Superior temporal gyrus (tissue), 1 donor: ENCODE results near the gene KANSL3.
A peak's percentile ranks its signal among the peaks of the same experiment; 100 is the strongest.

Experiments
- DNase-seq: peaks from one replicate; pipeline ENCODE4 v3.0.0-alpha.2; 2016; ENCODE audit errors: extremely low spot score

Gene KANSL3

DNA sequence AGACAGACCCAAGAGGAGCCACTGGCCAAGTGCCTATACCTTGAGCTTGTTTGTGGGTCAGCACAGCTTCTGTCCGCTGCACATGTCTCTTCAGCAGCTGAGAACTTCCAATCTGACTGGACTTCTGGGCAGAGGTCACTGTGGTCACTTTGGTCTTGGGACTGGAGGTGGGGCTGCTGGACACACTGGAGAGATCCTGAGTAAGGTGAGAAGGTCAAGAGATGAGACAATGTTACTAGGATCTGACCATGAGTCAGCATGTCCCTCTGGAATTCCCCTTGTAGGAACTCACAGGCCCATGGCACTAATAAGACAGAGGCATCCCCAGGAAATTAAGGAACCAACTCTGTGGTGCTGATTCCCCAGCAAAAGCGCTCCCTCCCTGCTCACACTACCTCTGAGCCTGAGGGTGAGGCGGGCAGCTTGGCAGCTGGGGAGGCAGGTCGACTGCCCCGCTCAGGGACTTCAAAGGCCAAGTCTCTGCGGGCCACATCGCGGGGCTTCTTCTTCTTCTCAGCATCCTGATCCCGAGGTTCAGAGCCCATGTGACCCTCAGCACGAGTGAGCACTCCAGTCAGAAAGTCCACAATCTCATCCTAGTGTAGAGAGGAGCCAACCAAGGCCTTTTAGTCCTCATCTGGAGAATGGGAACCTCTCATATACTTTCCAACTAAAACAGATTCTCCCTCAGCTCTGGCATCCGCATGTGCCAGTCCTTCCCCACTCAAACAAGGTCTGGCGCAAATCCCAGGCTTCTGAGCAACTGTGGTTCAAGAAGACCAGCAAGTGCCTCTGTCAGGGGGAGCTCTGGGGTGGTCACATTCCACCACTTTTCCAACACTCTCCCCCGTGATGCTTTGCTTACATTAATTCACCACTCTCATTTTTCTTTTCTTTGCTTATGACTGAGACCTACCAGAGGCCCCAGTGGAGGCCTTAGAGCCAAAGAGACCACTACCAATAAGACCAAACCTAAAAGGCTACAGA, 29.4 kb downstream of the KANSL3 start:
- no peak for DNase-seq

DNA sequence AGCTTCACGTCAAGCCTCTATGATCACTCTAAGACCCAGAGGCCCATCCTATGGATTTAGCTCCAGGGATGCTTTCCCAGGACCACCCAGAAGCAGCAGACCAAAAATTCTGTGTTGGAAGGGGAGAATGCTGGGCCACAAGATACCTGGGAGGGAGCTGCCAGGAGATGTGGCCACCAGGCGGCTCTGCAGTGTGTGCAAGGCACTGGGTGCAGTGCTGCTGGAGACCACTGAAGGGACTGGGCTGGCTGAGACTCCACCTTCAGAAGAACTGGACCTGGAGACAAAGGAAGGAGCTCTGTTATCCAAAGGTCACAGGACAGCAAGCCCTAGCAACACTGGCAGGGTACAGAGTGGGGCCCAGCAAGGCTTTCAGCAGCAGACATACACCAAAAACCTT, 34.0 kb downstream of the KANSL3 start:
- DNase-seq, result no peak

DNA sequence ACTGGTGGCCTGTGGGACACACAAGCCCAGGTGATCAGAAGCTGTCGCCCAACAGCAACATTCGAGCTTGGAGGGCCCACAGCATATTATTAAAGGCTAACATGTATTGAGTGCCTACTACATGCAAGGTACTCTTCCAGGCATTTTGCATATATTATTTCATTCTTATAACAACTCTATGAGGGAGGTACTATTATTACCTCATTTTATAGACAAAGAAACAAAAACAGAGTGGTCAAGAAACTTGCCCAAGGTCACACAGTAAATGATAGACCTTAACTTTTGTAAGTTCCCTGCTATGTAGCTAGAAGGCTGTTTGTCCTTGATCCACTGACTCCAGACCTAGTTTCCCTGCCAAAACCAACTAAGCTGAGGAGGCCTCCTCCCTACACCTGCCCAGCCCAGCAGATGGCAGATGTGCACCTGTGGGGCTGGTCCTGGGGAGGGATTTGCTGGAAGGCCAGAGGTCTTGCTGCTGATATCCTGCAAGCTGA, 35.7 kb downstream of the KANSL3 start:
- no peak for DNase-seq

DNA sequence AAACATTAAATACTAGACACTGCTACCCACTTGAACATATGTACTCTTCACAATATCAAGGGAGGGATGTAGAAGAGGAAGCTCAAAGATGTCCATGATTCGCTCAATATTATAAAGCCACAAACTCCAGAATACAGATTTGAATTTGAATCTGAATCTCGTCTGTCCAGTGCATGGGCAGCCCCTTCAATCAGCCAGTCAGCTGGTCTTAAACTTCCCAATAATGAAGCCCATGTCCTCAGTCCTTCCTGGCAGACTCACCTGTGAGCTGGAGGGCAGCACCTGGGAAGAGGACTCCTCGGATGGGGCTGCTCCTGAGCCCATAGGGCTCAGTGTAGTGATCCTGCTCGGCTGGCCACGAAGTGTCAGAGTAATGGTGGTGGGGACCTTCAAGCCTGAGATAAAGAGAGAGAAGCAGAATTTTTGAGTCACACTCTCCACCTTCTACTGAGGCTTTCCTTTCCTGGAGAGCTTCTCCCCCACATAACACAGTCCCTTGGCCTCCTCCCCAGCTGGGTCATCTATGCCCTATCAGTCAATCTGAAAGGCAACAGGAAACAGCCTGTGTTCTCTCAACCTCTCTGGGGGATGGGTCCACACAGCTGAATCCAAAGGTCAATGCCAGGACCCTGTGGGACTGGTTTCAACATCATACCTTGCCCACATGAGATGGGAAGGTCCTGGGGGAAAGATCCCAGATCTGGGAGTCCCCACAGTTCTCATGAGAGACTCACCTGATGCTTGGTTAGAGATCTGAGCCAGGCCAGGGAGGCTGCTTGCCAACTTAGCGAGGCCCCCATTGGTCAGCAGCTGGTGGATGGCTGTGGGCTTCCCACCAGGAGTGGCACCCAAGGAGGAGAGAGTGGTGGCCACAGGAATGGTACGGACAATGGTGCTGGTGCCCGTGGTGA, 36.5 kb downstream of the KANSL3 start:
- DNase-seq, result no peak

DNA sequence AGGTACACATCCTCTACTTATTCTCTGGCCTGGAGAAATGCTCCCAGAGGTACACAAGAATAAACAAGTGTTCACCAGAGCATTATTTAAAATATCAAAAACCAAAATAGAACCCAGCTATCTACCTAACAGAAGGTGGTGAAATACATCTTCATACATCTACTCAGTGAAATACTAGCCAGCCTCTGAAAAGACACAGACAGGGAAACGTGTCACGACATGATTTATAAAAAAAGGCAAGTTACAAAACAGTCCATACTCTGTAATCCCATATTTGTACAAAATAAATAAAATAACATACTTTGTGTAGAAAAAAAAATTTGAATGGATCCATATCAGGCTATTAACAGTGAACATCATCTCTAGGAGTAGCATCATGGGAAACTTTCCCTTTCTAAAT, 38.2 kb downstream of the KANSL3 start:
- DNase-seq, result no peak

DNA sequence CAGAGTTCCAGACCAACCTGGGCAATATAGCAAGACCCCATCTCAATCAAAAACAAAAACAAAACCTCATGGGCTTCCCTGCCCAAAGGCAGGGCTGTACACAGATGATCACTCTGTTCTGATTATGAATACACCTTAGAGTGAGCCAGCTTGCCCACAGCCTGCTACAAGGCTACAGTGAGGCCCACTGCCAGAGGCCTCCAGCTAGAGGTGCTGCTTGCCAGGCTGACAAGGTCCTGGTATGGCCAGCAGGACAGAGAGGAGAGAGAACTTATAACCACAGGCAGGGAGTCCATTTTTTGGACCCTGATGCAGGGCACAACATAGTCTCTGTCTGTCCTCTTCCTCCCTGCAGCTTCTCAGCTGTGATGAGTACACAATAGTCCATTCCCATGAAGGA, 41.5 kb downstream of the KANSL3 start:
- DNase-seq, result peak; percentile 37

DNA sequence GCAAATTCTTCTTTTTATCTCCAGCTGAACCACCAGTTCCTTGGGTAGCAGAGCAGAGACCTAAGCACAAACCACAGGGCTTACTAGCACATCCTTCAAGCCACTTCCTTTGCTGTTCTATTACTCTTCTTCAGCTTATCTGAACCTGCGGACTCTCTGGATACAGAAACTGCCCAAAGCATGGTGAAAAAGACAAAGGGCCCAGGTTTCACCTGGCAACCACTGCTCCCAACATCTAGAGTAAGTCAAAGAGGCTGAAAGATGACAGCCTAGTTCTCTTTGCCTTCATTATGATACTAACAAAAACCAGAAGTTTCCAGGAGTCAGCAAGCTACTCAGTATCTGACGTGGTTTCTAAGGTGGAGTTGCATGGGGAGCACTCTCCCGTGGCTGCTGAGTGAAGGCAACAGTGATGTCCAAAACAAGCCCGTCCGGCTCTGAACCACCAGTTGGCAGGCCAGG, 43.4 kb downstream of the KANSL3 start:
- no peak for DNase-seq

DNA sequence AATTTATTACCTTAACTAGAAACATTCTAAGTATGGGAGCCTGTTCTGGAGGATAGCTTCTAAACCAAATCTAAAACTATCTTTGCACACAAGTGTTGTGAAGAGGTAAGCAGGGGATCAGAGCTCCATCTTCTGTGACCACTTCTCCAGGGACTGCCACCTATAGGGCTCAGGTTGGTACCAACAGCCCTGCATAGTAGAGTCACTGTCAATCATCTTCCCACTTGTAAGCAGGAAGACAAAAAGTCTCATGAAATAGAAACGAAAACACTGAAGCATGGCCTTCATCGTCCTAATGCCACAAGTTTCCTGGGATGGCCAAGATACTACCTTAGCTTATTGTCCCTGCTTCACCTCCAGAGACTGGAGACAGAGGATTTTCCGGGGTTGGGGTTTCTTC, 43.8 kb downstream of the KANSL3 start:
- DNase-seq, result no peak

DNA sequence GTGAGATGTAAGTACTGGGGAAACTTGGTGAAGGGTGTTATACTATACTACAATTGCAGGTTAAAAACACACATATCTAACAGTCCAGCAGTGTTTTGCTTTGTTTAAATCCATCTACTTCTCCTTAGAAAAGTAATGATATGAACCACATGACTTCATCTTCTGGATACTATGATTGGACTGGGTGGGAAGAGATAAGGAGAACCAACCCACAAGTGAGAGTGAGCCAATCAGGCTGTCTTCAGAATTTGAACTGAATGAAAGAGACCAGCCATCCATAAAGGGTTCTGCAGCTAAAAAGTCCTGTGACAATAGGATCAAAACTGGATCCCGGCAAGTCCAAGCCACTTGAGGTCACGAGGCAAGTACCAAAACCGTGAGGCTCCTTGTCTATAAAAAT, 46.6 kb downstream of the KANSL3 start:
- DNase-seq, result no peak

DNA sequence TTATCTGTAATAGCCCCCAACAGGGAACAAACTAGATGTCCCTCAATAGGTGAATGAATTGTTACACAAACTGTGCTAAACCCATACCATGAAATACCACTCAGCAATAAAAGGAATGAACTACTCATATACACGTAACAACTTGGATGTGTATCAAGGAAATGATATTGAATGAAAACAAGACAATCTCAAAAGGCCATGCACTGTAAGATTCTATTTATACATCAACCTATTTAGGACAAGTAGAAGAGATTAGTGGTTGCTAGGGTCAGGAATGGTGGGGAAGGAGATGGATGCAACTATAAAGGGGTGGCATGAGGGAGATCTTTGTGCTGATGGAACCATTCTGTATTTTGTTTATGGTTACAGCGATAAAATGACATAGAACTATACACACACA, 47.1 kb downstream of the KANSL3 start:
- no peak for DNase-seq

DNA sequence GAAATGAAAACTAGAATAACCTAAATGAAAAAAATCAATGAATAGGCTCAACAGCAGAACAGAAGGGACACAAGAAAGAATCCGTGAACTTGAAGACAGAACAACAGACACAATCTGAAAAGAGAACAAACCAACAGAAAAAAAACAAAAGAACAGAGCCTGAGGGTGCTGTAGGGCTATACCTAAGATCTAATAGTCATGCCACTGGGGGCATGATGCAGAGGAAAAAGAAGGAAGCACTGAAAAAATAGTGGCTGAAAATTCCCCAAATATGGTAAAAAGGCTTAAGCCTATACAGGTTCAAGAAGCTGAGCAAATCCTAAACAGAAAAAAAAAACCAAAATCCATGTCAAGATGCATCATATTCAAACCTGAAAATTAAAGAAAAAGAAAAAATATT, 50.3 kb downstream of the KANSL3 start:
- no peak for DNase-seq

DNA sequence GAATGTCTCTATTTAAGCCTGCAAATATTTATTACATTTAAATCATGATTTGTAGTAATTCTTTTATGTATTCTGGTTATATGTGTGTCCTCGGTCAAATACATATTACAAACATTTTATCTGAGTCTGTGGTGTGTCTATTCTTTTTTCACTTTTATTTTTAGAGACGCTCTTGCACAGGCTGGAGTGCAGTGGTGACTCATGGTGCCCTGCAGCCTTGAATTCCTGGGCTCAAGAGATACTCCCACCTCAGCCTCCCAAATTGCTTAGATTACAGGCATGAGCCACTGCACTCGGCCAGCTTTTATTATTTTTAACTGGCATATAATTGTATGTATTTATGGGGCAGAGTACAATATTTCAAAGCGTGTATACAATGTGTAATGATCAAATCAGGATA, 54.1 kb downstream of the KANSL3 start:
- no peak for DNase-seq

DNA sequence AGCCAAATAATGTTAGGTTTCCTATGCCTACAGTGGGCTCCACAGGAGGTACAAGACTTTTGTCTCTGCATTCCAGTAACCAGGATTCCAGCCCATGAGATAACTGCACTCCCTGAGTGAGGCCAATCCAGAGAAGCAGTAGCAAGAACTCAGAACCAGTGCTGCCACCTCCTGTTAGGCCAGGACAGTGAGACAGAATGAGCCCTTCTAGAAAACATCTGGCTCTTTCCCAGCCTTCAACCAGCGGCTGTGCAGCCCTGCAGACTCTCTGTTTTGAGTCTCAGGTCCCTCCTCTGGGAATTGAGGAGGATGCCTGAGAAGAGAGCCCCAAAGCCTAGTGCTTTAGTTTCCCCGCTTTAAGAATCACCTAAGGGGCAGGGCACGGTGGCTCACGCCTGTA, 57.3 kb downstream of the KANSL3 start:
- DNase-seq, result no peak

DNA sequence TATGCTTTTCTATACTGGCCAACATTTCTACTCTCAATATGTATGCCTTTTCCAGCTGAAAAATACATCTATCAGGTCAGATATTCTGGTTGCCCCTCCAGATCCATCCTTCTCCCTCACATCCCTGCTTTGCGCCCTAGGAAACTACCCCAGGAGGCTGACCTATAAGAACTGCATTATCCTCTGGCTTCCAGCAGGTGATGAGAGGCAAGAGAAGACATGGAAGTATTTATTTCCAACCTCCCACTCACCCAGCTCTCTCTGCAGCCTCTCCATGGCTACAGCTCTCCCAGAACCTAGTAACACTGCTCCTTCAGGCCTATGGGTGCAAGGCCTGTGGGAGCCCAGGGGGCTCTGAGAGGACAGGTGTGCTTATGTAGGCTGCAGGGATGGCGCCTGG, 58.7 kb downstream of the KANSL3 start:
- no peak for DNase-seq

DNA sequence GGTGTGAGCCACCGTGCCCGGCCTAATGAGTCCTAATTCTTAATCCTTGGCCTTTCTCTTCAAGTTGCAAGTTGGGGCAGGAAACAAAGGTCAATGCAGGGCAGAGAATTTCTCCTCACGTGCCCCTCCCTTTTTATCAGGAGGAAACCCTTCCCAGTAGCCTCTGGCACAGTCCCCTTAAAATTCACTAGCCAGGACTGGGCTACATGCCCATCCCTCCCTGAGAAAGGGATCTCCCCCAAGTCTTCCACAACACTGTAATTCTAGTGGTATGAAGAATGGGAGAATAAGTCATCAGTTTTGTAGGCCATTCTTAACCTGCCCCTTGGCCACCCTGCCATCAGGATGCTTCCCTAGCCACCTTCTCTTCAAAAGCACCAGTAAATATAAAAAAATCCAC, 59.4 kb downstream of the KANSL3 start:
- DNase-seq, result no peak

DNA sequence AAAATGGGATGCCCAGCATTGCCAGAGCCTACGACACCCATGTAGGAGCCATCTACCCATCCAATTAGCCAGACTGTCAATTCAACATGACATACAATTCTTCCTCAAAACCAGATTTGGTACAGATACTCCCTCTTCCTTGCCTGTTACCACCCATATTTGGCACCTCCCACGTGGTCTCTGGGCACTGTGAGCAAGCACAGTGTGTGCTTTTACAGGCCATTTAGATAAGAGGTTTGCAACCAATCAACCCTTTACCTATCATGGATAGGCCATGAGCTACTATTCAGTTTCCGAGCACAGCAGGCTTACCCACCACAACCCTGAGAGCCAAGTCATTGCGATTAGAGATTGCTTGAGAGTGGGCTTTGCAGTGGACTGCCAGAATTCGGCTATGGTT, 60.6 kb downstream of the KANSL3 start:
- no peak for DNase-seq

DNA sequence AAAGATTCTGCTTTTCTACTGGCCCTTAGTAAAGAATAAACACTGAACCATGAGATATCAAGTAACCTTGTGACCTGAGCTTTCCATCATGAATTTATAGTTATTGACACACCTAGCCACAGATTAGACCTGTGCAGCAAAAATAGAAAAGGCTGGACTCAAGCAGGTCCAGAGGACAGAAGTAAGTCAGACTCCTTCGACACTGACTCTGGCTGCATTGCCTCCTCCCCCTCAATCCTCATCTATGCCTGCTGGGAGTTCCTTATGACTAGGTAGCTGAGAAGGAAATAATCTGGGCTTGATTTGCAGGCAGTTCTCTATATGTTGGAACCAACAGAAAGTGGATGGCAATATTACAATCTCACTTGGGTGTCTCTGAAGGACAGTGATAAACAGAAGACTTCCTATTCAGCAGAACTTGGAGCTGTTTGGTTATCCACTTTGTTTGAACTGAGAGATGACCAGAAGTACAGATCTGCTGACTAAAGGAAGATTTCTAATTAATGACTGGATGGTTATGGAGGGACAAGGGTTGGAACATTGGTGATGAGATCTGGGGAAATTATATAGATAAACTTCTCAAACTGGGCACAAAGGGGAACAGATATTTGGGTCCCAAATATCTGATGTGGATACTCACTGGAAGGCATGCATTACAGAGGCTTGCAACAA, 62.2 kb downstream of the KANSL3 start:
- no peak for DNase-seq

DNA sequence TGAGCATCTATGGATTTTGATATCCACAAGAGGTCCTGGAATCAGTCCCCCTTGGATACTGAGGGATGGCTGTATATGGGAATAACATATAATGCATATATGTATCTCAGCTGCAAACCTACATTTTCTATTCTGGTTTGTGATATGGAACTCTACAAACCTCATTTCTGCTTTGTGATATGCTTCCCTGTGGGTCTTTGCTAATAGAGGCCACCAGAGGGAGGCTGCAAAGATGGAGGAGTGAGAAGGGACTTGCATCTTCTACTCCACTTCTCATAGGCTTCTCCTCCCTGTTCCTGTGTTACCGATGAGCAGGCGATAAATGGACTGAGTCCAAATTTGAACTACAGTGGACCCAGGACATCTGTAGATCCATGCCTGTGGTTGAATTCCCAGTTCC, 63.7 kb downstream of the KANSL3 start:
- no peak for DNase-seq

DNA sequence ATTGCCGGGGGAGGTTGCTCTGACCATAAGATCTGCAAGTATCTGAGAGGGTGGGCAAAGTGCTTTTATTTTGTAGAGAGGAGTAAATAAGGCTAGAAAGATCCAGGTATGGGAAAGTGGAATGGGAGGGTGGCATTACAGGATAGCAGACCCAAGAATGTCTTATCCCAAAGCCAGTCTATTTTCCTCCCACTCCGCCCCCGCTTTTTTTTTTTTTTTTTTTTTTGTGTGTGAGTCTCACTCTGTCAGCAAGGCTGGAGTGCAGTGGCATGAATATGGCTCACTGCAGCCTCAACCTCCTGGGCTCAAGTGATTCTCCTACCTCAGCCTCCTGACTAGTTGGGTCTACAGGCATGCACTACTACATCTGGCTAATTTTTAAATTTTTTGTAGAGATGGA, 70.0 kb downstream of the KANSL3 start:
- DNase-seq, result no peak

DNA sequence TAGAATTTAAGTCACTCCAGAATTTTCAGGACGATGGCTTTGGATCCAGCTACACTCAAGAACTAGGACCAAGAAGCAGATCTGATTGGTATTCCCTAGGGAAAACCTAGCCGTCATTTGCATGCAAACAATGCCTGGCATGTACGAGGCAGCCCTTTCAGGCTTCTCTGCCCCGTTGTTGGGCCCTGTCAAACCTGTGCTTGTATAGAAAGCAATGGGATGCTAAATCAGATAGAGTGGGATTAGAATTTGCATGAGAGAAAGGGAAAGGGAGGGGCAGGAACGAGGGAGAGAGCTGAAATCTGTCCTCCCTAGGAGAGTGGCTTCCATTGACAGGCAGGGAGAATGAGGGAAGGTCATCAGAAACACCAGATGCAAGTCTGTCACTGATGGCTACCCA, 73.0 kb downstream of the KANSL3 start:
- no peak for DNase-seq

DNA sequence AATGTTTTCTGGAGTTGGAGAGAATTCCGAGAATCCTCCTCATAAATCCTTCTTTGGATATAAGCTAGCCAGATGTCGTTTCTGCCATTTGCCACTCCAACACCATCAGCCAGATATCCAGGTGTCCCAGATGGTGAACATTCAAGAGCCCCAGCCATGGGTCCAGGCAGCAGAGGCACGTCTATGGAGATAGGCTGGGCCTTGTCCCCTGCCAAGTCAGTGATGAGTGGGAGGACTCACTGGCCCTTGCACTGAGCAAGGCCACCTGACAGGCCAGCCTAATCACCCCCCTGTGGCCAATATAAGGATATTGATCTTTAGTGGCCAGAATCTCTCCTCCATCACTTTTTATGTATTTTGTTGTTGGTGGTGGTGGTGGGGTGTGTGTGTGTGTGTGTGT, 73.5 kb downstream of the KANSL3 start:
- no peak for DNase-seq

DNA sequence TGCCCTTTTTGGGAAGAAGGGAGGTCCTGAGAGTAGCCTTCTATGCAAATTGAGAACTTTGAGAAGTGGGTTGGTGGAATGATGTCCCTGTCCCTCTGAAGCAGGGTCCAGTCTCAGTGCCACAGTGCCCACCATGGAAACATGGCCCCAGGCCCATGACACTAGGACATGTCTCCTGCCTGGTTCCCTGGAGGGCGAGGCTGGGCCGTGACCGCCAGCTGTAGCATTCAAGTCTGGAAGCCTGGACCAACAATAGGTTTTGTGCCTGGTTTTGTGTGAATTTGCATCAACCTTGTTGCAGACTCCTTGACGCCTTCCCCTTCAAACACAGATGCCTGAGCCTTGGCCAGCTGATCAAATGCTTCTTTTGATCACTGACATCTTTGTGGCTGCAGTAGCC, 74.1 kb downstream of the KANSL3 start:
- no peak for DNase-seq
